ENCODE results near the gene ZC3H7A.

ZC3H7A gene

GRCh38 chr16:11734025-11734652, 62.9 kb downstream of the ZC3H7A start:
- DNase-seq, result no peak

GRCh38 chr16:11731222-11731621, 65.8 kb downstream of the ZC3H7A start:
- no peak for DNase-seq

GRCh38 chr16:11729787-11730186, 67.3 kb downstream of the ZC3H7A start:
- DNase-seq, result no peak

- DNase-seq, result no peak
Observed at GRCh38 chr16:11727796-11728543, 69.1 kb downstream of the ZC3H7A start.

- DNase-seq, result no peak
Observed at GRCh38 chr16:11726008-11726407, 71.0 kb downstream of the ZC3H7A start.

GRCh38 chr16:11725457-11725856, 71.6 kb downstream of the ZC3H7A start:
- no peak for DNase-seq

DNA sequence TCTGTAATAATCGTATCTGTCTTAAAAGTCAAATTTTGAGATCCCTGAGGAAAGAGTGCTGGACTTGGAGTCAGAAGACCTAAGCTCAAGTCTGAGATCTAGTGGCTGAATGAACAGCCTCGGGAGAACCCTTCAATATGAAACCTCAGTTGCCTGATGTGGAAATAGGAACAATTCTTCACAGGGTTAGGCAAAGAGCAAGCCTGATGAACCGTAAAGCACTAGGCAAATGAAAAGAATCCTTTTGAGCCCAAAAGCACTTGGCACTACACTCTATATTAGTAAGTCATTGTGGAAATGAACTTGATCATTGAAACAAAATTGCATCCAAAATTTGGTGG, 74.6 kb downstream of the ZC3H7A start:
- DNase-seq, result no peak

- no peak for DNase-seq
Observed at GRCh38 chr16:11721781-11722467, 75.1 kb downstream of the ZC3H7A start.

DNA sequence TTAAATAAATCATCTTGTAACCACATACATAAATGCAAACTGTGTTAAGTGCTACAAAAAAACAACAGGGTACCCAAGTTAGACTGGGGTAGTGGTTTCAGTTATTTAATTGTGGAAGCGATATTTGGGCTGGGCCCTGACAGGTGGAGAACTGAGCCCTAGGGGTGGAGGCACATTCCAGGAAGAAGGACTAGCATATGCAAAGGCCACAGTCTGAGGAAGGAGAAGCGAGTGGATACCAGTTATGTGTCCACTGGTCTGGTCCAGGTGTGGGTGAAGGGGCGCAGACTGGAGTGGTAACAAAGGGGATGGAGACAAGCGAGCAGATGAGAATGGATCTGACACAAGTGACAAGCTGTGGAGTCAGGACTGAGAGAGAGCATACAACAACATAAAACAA, 77.3 kb downstream of the ZC3H7A start:
- no peak for DNase-seq

- no peak for DNase-seq
Observed at GRCh38 chr16:11719171-11719570, 77.9 kb downstream of the ZC3H7A start.

DNA sequence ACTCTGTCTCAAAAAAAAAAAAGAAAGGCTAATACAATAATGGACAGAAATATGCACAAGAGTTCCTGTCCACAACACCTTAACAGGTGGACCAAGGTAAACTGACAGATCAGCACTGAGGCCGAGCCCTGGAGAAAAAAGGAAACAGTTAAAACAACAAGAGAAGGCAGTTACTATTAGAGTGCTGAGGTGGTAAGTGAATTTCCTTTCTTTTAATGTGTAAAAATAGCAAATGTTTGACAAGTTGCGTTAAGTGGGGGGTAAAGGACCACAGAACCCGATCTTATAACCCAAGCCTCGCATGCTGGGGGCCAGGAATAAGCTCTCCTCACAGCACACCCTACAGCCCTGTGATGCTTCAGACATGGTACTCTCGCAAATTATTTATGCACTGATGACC, 79.2 kb downstream of the ZC3H7A start:
- DNase-seq, result no peak

GRCh38 chr16:11716336-11716735, 80.7 kb downstream of the ZC3H7A start:
- no peak for DNase-seq

GRCh38 chr16:11715246-11715947, 81.7 kb downstream of the ZC3H7A start:
- DNase-seq, result no peak

DNA sequence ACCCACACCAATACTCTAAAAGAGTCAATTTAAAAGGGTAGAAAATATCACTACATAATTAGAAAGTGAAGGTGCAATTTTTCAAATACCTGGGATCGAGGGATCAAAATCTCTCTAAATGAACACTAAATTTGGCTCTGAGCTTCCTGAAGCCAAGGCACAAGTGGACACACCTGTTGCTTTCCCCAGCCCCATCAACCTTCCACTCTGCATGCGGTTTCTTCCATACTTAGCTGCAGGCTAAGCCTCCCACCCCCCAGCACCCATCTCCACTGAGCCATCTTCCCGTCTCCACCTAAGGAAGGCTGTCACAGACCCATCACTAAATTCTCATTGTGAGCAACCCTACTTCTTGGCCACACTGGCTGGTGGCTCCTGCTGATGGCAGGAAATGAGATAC, 84.9 kb downstream of the ZC3H7A start:
- no peak for DNase-seq

DNA sequence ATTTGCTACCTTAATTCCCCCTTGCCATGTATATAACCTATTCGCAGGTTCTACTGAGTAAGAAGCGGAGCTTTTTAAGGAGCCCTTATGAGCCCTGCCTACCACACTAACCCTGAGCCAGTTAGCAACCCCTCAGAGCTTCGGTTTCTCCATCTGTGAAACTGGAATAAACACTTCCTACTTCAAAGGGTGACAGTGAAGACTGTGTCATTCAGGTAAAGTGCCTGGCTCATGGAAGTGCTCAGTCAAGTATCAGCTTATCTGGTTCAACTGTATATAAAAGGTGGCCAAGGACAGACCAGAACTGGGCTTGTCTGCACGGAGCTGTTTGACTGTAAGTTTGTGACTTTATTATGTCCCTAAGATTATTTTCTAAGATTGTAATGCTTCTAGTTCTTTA, 85.4 kb downstream of the ZC3H7A start:
- no peak for DNase-seq

DNA sequence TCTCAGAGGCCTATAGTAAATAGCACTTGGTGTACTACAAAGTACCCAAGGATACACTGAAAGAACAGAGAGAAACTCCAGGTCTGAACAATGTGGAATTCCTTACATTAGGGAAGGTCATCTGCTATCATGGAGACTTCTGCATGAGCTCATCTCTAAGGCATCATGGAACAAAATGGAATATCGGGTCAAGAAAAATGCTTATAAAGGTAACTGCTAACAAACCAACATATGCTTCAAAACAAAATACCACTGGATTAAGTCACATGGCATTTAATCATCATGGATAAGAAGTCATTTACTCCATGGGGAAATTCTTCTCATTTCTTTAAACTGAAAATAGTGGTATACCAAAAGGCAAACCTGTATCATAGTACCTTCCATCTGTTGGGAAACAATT, 88.6 kb downstream of the ZC3H7A start:
- no peak for DNase-seq

DNA sequence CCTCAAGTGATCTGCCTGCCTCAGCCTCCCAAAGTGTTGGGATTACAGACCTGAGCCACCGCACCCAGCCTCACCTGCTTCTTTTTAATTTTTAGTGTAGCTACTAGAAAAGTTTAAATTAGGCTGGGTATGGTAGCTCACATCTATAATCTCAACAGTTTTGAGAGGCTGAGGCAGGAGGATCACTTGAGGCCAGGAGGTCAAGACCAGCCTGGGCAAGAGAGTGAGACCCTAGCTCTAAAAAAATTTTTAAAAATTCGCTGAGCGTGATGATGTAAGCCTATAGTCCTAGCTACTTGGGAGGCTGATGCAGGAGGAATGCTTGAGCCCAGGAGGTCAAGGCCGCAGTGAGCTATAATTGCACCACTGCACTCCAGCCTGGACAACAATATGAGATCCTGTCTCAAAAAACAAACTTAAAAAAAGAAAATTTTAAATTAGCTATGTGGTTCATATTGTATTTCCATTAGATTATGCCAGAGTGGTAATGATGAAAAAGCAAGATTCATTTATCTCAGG, 89.3 kb downstream of the ZC3H7A start:
- DNase-seq, result no peak

DNA sequence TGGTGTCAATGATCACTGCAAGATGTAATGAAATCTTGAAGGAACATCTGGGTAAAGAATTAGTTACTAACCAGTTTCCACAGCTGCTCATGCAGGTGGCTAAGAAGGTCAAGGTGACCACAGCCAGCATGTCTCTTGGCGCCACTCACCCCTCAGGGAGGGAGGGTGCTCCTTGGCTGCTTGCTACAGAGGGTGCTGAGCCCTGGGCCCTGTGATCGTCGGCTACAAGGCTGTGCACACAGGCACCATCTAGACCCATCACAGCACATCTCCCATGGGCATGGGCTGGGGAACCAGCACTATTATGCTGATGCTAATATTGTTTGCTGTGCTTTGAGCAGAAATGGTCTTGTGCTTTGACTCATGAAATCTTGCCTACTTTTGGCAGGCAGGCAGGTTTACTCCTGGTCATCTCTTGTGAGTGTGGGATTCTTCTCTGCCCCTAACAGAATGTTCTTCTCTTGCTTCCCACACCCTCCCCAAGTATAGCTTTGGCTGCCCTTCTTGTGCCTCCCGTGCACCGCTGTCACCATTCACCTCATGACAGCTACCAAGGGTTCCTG, 90.8 kb downstream of the ZC3H7A start:
- DNase-seq, result no peak

GRCh38 chr16:11705311-11706025, 91.6 kb downstream of the ZC3H7A start:
- no peak for DNase-seq
